CD4-positive, alpha-beta memory T cell (primary cell): Measurements from ENCODE around the gene SNHG17. TPM values are rescaled to one million over a fixed set of nuclear protein-coding genes. Genes with fewer than 3 reads are reported as not detected.

Experiments
- CTCF ChIA-PET: fragments of 350-600 bp; sonication (Branson Sonifier 250); formaldehyde crosslinking; loops from one replicate; lab custom pipeline; 2021; ENCODE audit warnings: inconsistent platforms; ENCODE audit not compliant: partially characterized antibody; lab: Charles Lee
- POLR2A ChIA-PET: fragments of 350-600 bp; sonication (Branson Sonifier 250); formaldehyde crosslinking; loops from one replicate; lab custom pipeline; 2021; ENCODE audit not compliant: partially characterized antibody; lab: Charles Lee
- DNase-seq, 5 donors: peaks; one replicate each; pipeline versions ENCODE4 v3.0.0 to v3.0.0-alpha.2; 2020 to 2022; ENCODE audit warnings: mixed read lengths in 1 of 5
- H3K27ac ChIP-seq: one replicate; pipeline ENCODE4 v1.7.0; 2013; ENCODE audit warnings: low read depth, low read length
- H3K27me3 ChIP-seq: 2 replicates; pipeline ENCODE4 v1.7.0; 2013; ENCODE audit warnings: mild to moderate bottlenecking, low read length, moderate library complexity; ENCODE audit not compliant: insufficient read depth
- H3K36me3 ChIP-seq: 2 replicates; pipeline ENCODE4 v1.7.0; 2013; ENCODE audit warnings: mild to moderate bottlenecking, low read length, moderate library complexity; ENCODE audit not compliant: insufficient read depth
- H3K4me1 ChIP-seq: 2 replicates; pipeline ENCODE4 v1.7.0; 2013; ENCODE audit warnings: mild to moderate bottlenecking, low read length, moderate library complexity; ENCODE audit not compliant: insufficient read depth
- H3K4me3 ChIP-seq, 2 donors: one replicate each; pipeline ENCODE4 v1.7.0; 2013; ENCODE audit warnings: low read length in 2 of 2, mild to moderate bottlenecking in 1 of 2
- H3K9me3 ChIP-seq, 2 donors: one replicate each; pipeline ENCODE4 v1.7.0; 2013; ENCODE audit warnings: low read length in 2 of 2, control low read depth in 1 of 2; ENCODE audit not compliant: control insufficient read depth in 1 of 2
- H3K27ac Mint-ChIP-seq, 7 donors: one replicate each; pipeline ENCODE4 v1.8.0; 2020 to 2021; ENCODE audit warnings: mixed read lengths in 7 of 7, mild to moderate bottlenecking in 6 of 7, inconsistent platforms in 3 of 7, moderate library complexity in 3 of 7
- H3K27me3 Mint-ChIP-seq, 2 donors: one replicate each; pipeline ENCODE4 v1.8.0; 2020 to 2021; ENCODE audit warnings: mixed read lengths in 2 of 2
- H3K36me3 Mint-ChIP-seq, 2 donors: one replicate each; pipeline ENCODE4 v1.8.0; 2020 to 2021; ENCODE audit warnings: mixed read lengths in 2 of 2, inconsistent platforms in 1 of 2, mild to moderate bottlenecking in 1 of 2
- H3K4me1 Mint-ChIP-seq, 4 donors: one replicate each; pipeline ENCODE4 v1.8.0; 2020 to 2021; ENCODE audit warnings: mixed read lengths in 4 of 4, mild to moderate bottlenecking in 1 of 4
- H3K4me3 Mint-ChIP-seq, 8 donors: one replicate each; pipeline ENCODE4 v1.8.0; 2020 to 2021; ENCODE audit warnings: mixed read lengths in 8 of 8, mild to moderate bottlenecking in 7 of 8, moderate library complexity in 6 of 8, inconsistent platforms in 3 of 8
- H3K9me3 Mint-ChIP-seq, 8 donors: one replicate each; pipeline ENCODE4 v1.8.0; 2020 to 2021; ENCODE audit warnings: mixed read lengths in 8 of 8, mild to moderate bottlenecking in 5 of 8, inconsistent platforms in 3 of 8, moderate library complexity in 1 of 8
- intact Hi-C: fragments of 100-400 bp; cut with micrococcal nuclease; formaldehyde crosslinking; loops from one replicate; pipeline ENCODE4 v1.15.1; 2023
- polyA plus RNA-seq, 2 donors: library from polyadenylated mRNA; unstranded; fragments of 300-500 nt; fragmentation: Illumina TruSeq; gene quantifications; one replicate each; pipeline ENCODE4 v1.2.3, GENCODE V29; 2021
- total RNA-seq, 2 experiments: library from RNA; stranded (reverse); gene quantifications; one replicate each; pipeline ENCODE4 v1.2.3, GENCODE V29; 2021

The SNHG17 gene
- total and polyA plus RNA-seq, 4 experiments from 2014 or later: 43.7 to 109 (median 47.9) TPM

- Mint-ChIP-seq H3K36me3 (no peaks in the 10 kb centered on the region), H3K27me3 (peaks cover 2 to 4% of the 10 kb centered on the region in 2 donors), H3K27ac (no peak overlapping the region), H3K4me1 (peaks cover 0 to 8% (median 4%) of the 10 kb centered on the region in 4 donors), H3K9me3 (no peaks in the 10 kb centered on the region), H3K4me3 (no peak overlapping the region)
- Histone ChIP-seq H3K27me3 (peaks cover 4% of the 10 kb centered on the region), H3K4me1 (no peaks in the 10 kb centered on the region), H3K36me3 (no peaks in the 10 kb centered on the region), H3K9me3 (no peaks in the 10 kb centered on the region), H3K27ac (no peak overlapping the region), H3K4me3 (no peak overlapping the region)
- CTCF ChIA-PET: no interaction called here
- intact Hi-C loops: no loop called here
- no peak for DNase-seq
- POLR2A ChIA-PET: no interaction called here
These were observed 61.8 kb downstream of the SNHG17 start for GRCh38 chr20:38373231-38373867.

DNA sequence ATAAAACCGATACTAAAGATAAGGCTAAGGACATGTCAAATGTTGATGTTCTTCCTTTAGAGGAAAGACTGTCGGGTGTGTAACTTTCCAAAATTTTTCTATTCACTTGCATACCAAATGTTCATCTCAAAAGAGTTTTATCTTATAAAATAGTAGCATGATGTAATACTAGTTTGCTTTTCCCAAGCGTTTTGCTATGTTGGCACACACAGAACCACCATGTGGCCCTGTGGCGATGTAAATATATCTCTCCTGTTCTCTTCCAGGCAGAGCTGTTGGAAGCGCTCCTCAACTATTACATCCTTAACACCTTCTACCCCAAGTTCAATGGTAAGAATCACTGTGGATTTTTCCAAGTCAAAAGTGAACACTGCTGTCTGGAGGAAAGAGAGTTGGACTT lies 62.3 kb downstream of the SNHG17 start:
- CTCF ChIA-PET: no interaction called here
- peaks cover 4% of the 10 kb centered on the region for H3K27me3 ChIP-seq
- H3K9me3 ChIP-seq: no peaks in the 10 kb centered on the region
- Mint-ChIP-seq H3K36me3 (no peaks in the 10 kb centered on the region), H3K27ac (no peak overlapping the region), H3K4me1 (peaks cover 0 to 8% (median 4%) of the 10 kb centered on the region in 4 donors), H3K27me3 (peaks cover 2 to 4% of the 10 kb centered on the region in 2 donors), H3K9me3 (no peaks in the 10 kb centered on the region), H3K4me3 (no peak overlapping the region)
- no peak overlapping the region for H3K27ac ChIP-seq
- no peaks in the 10 kb centered on the region for H3K36me3 ChIP-seq
- intact Hi-C loops: no loop called here
- no peaks in the 10 kb centered on the region for H3K4me1 ChIP-seq
- POLR2A ChIA-PET: no interaction called here
- DNase-seq: no peak
- no peak overlapping the region for H3K4me3 ChIP-seq

Other genes starting within 250 kb of the SNHG17 start
- not detected for gene KIAA1755, start 174.6 kb downstream of the SNHG17 start, total RNA-seq
- gene KIAA1755, start 174.6 kb downstream of the SNHG17 start, polyA plus RNA-seq: not detected
- gene BPI, start 131.2 kb downstream of the SNHG17 start, total RNA-seq: not detected
- gene BPI, start 131.2 kb downstream of the SNHG17 start, polyA plus RNA-seq: not detected
- gene LBP, start 88.8 kb downstream of the SNHG17 start, total RNA-seq: not detected
- not detected for gene LBP, start 88.8 kb downstream of the SNHG17 start, polyA plus RNA-seq
- gene RALGAPB, start 37.5 kb upstream of the SNHG17 start, total RNA-seq: 10 to 100 TPM; 54.8 to 57.4 TPM
- gene RALGAPB, start 37.5 kb upstream of the SNHG17 start, polyA plus RNA-seq: 10 to 100 TPM in 1 of 2 donors, 1 to 10 TPM in 1; 9.0 to 15.6 TPM
- gene ADIG, start 145.9 kb upstream of the SNHG17 start, total RNA-seq: not detected
- gene ADIG, start 145.9 kb upstream of the SNHG17 start, polyA plus RNA-seq: not detected
- gene ARHGAP40, start 166.5 kb upstream of the SNHG17 start, total RNA-seq: not detected
- not detected for gene ARHGAP40, start 166.5 kb upstream of the SNHG17 start, polyA plus RNA-seq